WTC11 (cell line): ENCODE results near the gene HPS3.

Experiments used
- CTCF ChIP-seq: fragments of 200-600 bp; IDR thresholded peaks from 2 replicates; pipeline ENCODE4 v1.8.0; 2022; ENCODE audit warnings: antibody characterized with exemption
- ETV6 ChIP-seq: sonication (generic); formaldehyde crosslinking; IDR thresholded peaks from 2 replicates; pipeline ENCODE4 v1.8.1; 2022; ENCODE audit warnings: mild to moderate bottlenecking, missing genetic modification reagents
- GABPB1 ChIP-seq: sonication (generic); formaldehyde crosslinking; IDR thresholded peaks from 2 replicates; pipeline ENCODE4 v1.8.1; 2023; ENCODE audit warnings: mild to moderate bottlenecking, missing genetic modification reagents
- JUN ChIP-seq: sonication (generic); formaldehyde crosslinking; IDR thresholded peaks from 2 replicates; pipeline ENCODE4 v1.8.0; 2023; ENCODE audit warnings: mild to moderate bottlenecking, missing genetic modification reagents
- SP1 ChIP-seq: sonication (generic); formaldehyde crosslinking; conservative IDR thresholded peaks from 2 replicates; pipeline ENCODE4 v1.8.1; 2022; ENCODE audit warnings: missing genetic modification reagents
- TP53 ChIP-seq: sonication (generic); formaldehyde crosslinking; IDR thresholded peaks from 2 replicates; pipeline ENCODE4 v1.8.1; 2023; ENCODE audit warnings: mild to moderate bottlenecking, missing genetic modification reagents
- USF2 ChIP-seq: sonication (generic); formaldehyde crosslinking; IDR thresholded peaks from 2 replicates; pipeline ENCODE4 v1.8.1; 2023; ENCODE audit warnings: mild to moderate bottlenecking, missing genetic modification reagents, moderate library complexity

- TF ChIP-seq TP53, result no peak
- no peak for TF ChIP-seq CTCF
- TF ChIP-seq JUN (CRISPR knock-in tag), result no peak
- TF ChIP-seq GABPB1 (CRISPR knock-in tag), result no peak
- TF ChIP-seq USF2 (CRISPR knock-in tag), result no peak
- no peak for TF ChIP-seq ETV6
- TF ChIP-seq SP1 (CRISPR knock-in tag), result no peak
Observed at GRCh38 chr3:149142682-149143081, 13.2 kb downstream of the HPS3 start.
